ENCODE results near the gene VAT1.

DNA sequence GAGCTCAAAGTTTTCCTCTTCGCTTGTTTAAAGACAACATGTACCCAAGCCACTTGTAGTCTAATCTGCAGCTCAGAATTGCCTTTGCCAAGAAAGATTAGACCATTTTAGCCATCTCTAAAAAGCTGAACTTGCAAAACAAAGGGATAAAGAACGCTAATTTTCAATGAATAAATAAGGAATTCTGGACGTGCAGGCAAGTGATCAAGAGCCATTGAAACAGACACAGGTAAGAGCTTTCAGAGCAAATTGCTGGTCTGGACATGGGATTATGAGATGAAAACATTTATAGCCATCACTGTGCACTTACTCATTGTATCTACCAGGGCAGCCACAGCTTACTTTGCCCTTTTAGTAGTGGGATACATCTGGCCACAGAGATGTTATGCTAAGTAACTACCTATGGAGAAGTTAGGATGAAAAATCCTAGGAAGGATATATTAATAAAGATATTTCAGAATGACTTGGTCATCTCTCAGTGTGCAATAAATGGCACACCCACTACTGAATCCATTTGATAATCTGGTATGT lies 47.2 kb upstream of the VAT1 start:
- TF ChIP-seq FIP1L1 (IDR thresholded peaks at IDR 0.05; ENCODE audit: low read depth, low read length, poor library complexity, severe bottlenecking) (no peak), ETV6 (IDR thresholded peaks at IDR 0.05; ENCODE audit: borderline replicate concordance in 1 of 2, low read depth in 2 of 2, low read length in 1 of 2) (no peak), ETV6 (CRISPR knock-in tag; IDR thresholded peaks at IDR 0.05; ENCODE audit: borderline replicate concordance) (no peak)

Measured in K562 (cell line).